Measurements from ENCODE around the gene HAPSTR1. TPM values are rescaled to one million over a fixed set of nuclear protein-coding genes. Genes with fewer than 3 reads are reported as not detected.
A peak's percentile ranks its signal among the peaks of the same experiment; 100 is the strongest.

The HAPSTR1 gene
- total and polyA plus RNA-seq, 2 of the 13 experiments (the other 11 are each of a cell fraction or from before 2014, with no cell fraction given), result 25.2 to 83.2 TPM

- ChIA-PET CTCF (ENCODE audit: low intra/inter-chr PET ratio, low total read pairs) (no interaction called here), POLR2A (interaction anchor here (1.9 to 2.2 kb wide), 2 partner anchors 13 to 35 kb away, joined by 5 to 11 read pairs; partner anchors contain the start of gene HAPSTR1)
- no peak for DNase-seq (ENCODE audit: low spot score)
- no TSS peak for BruUV-seq (replicated peaks)
- WGBS (ENCODE audit: low lambda C conversion rate), result 90% methylated on average over 12 of the region's 17 CpGs
- intact Hi-C loops (cut with micrococcal nuclease; ENCODE audit: unreplicated experiment) (no loop called here), in situ Hi-C loops (cut with HindIII; ENCODE audit: extremely low pct_ligation_motif_present, low pct_unique_long_range_greater_than_20kb) (no loop called here)
- Histone ChIP-seq H3K79me2 (ENCODE audit: insufficient read depth, low read length) (no peaks in the 10 kb centered on the region), H3K27me3 (ENCODE audit: control insufficient read depth in 1 of 2, insufficient read depth in 2 of 2, low read length in 2 of 2) (no peaks in the 10 kb centered on the region), H2AFZ (ENCODE audit: low read length) (no peak overlapping the region), H3K27ac (ENCODE audit: extremely low read length, insufficient read depth, low read length) (no peak overlapping the region), H3K4me3 (replicated peaks in 1 of 3; ENCODE audit: insufficient read depth in 1 of 3, low read depth in 2 of 3, low read length in 3 of 3) (no peak overlapping the region), H4K20me1 (ENCODE audit: insufficient read depth, low read length) (no peaks in the 10 kb centered on the region), H3K9me3 (ENCODE audit: low read length) (no peaks in the 10 kb centered on the region), H3K9ac (ENCODE audit: insufficient read depth, low read depth, low read length) (no peak overlapping the region), H3K36me3 (replicated peaks in 1 of 2; ENCODE audit: control insufficient read depth in 1 of 2, insufficient read depth in 2 of 2, low read length in 2 of 2) (peaks cover 5 to 8% of the 10 kb centered on the region in 2 experiments; a peak in 3 of 5 replicates), H3K4me1 (ENCODE audit: insufficient read depth, low read length) (peaks cover 26% of the 10 kb centered on the region), H3K4me2 (ENCODE audit: low read depth, low read length) (no peak overlapping the region)
- ATAC-seq, result peak; percentile 2; the same call in 1 of the 3 replicates
- no peak for FAIRE-seq
- TF ChIP-seq SRSF9 (IDR thresholded peaks at IDR 0.05; ENCODE audit: borderline replicate concordance, insufficient read depth, low read depth, low read length, poor library complexity, severe bottlenecking) (no peak), HIC2 (CRISPR knock-in tag; IDR thresholded peaks at IDR 0.05; ENCODE audit: low read depth) (no peak), ZBTB1 (CRISPR knock-in tag; IDR thresholded peaks at IDR 0.05; ENCODE audit: borderline replicate concordance) (no peak), KDM1A (CRISPR knock-in tag; IDR thresholded peaks at IDR 0.05) (no peak), ZNF605 (CRISPR knock-in tag; IDR thresholded peaks at IDR 0.05) (0 out of 2 replicates have a peak, but pooled peaks have one; percentile 38), WIZ (CRISPR knock-in tag; IDR thresholded peaks at IDR 0.05) (no peak), ZNF75D (CRISPR knock-in tag; IDR thresholded peaks at IDR 0.05; ENCODE audit: borderline replicate concordance) (no peak), ZSCAN20 (CRISPR knock-in tag; IDR thresholded peaks at IDR 0.05; ENCODE audit: borderline replicate concordance) (no peak), ZNF768 (CRISPR knock-in tag; IDR thresholded peaks at IDR 0.05) (peak; percentile 37; the same call in 1 of the 2 replicates), ZNF841 (CRISPR knock-in tag; IDR thresholded peaks at IDR 0.05; ENCODE audit: borderline replicate concordance) (no peak), DBP (CRISPR knock-in tag; IDR thresholded peaks at IDR 0.05; ENCODE audit: not compliant biosample characterization) (no peak), NBN (conservative IDR thresholded peaks at IDR 0.05) (no peak), ZNF513 (CRISPR knock-in tag; conservative IDR thresholded peaks at IDR 0.05) (no peak), ERF (CRISPR knock-in tag; IDR thresholded peaks at IDR 0.05) (no peak)
Observed at GRCh38 chr16:9125658-9126505, 34.4 kb downstream of the HAPSTR1 start.
